Fibroblast of skin of left quadriceps (primary cell): ENCODE results near the gene OGFRL1.
A peak's percentile ranks its signal among the peaks of the same experiment; 100 is the strongest.
"Not testable (repeated sequence)": the region's sequence is repeated elsewhere in the genome, so short reads cannot be mapped to it uniquely, and the experiment has no call there.

Source experiments
- DNase-seq, 2 experiments: peaks; one replicate each; pipeline ENCODE4 v3.0.0-alpha.2; 2013; ENCODE audit warnings: low read depth in 2 of 2

Gene OGFRL1

GRCh38 chr6:71288228-71289038 lies at the start of gene OGFRL1:
Gene OGFRL1, plus strand, starts transcription at chr6:71288811. Its CDS starts 126 bp downstream, at chr6:71288937.
- peak; percentile 27 to 32 for DNase-seq

GRCh38 chr6:71239694-71240093 lies 48.9 kb upstream of the OGFRL1 start:
- DNase-seq, result no peak

GRCh38 chr6:71245265-71246049 lies 43.2 kb upstream of the OGFRL1 start:
- no peak for DNase-seq

- no peak for DNase-seq
Observed at GRCh38 chr6:71246596-71246995, 42.0 kb upstream of the OGFRL1 start.

GRCh38 chr6:71248306-71248765 lies 40.3 kb upstream of the OGFRL1 start:
- no peak for DNase-seq

GRCh38 chr6:71248878-71249544 lies 39.6 kb upstream of the OGFRL1 start:
- DNase-seq, result no peak

- DNase-seq, result peak; percentile 56 to 60
Observed at GRCh38 chr6:71250099-71250602, 38.5 kb upstream of the OGFRL1 start.

- DNase-seq, result no peak
Observed at GRCh38 chr6:71252410-71252809, 36.2 kb upstream of the OGFRL1 start.

GRCh38 chr6:71252960-71253359 lies 35.7 kb upstream of the OGFRL1 start:
- DNase-seq, result no peak

- no peak for DNase-seq
Observed at GRCh38 chr6:71254323-71254722, 34.3 kb upstream of the OGFRL1 start.

GRCh38 chr6:71258078-71258866 lies 30.3 kb upstream of the OGFRL1 start:
- DNase-seq, result no peak

- no peak for DNase-seq
Observed at GRCh38 chr6:71259888-71260604, 28.6 kb upstream of the OGFRL1 start.

GRCh38 chr6:71262914-71263313 lies 25.7 kb upstream of the OGFRL1 start:
- no peak for DNase-seq

- DNase-seq, result not testable (repeated sequence)
Observed at GRCh38 chr6:71266392-71266791, 22.2 kb upstream of the OGFRL1 start.

GRCh38 chr6:71268735-71269437 lies 19.7 kb upstream of the OGFRL1 start:
- no peak for DNase-seq

- no peak for DNase-seq
Observed at GRCh38 chr6:71277926-71278600, 10.5 kb upstream of the OGFRL1 start.

- DNase-seq, result no peak
Observed at GRCh38 chr6:71279321-71279720, 9.3 kb upstream of the OGFRL1 start.

- DNase-seq, result no peak
Observed at GRCh38 chr6:71279740-71280139, 8.9 kb upstream of the OGFRL1 start.

GRCh38 chr6:71280701-71281100 lies 7.9 kb upstream of the OGFRL1 start:
- DNase-seq, result no peak
